Measurements from ENCODE around the gene ZNF445. TPM values are rescaled to one million over a fixed set of nuclear protein-coding genes. Genes with fewer than 3 reads are reported as not detected.

The ZNF445 gene
- total and polyA plus RNA-seq, 9 of the 15 experiments (the other 6 are each of a cell fraction or from before 2014, with no cell fraction given), result 1.2 to 26.9 (median 10.6) TPM

- TF ChIP-seq ZNF277 (CRISPR knock-in tag; IDR thresholded peaks at IDR 0.05; ENCODE audit: borderline replicate concordance), result no peak
- no peak for TF ChIP-seq ZFP1 (CRISPR knock-in tag; IDR thresholded peaks at IDR 0.05)
- TF ChIP-seq MED1 (CRISPR knock-in tag; IDR thresholded peaks at IDR 0.05; ENCODE audit: borderline replicate concordance), result no peak
- TF ChIP-seq CBFA2T2 (conservative IDR thresholded peaks at IDR 0.05), result peak; percentile 95
- TF ChIP-seq POLR2A (conservative IDR thresholded peaks at IDR 0.05), result peak; percentile 98
- TF ChIP-seq ZNF561 (CRISPR knock-in tag; conservative IDR thresholded peaks at IDR 0.05), result no peak
- TF ChIP-seq THRAP3 (IDR thresholded peaks at IDR 0.05; ENCODE audit: borderline replicate concordance), result peak; percentile 74; the same call in 1 of the 2 replicates
- no peak for TF ChIP-seq XRCC4 (IDR thresholded peaks at IDR 0.05; ENCODE audit: extremely low read depth, insufficient read depth, insufficient read length)
- TF ChIP-seq MEF2A (IDR thresholded peaks at IDR 0.05; ENCODE audit: control insufficient read depth, low read depth, low read length), result peak; percentile 68
- no peak for TF ChIP-seq ILK (tag; IDR thresholded peaks at IDR 0.05; ENCODE audit: borderline replicate concordance, low read depth)
- peak; percentile 69 for TF ChIP-seq RBBP5 (IDR thresholded peaks at IDR 0.05; ENCODE audit: borderline replicate concordance, insufficient read depth, low read length, poor library complexity, severe bottlenecking)
- peak; percentile 99 for TF ChIP-seq SMARCA4 (IDR thresholded peaks at IDR 0.05)
- no peak for TF ChIP-seq ZNF3 (CRISPR knock-in tag; IDR thresholded peaks at IDR 0.05)
- TF ChIP-seq ELF1 (tag; IDR thresholded peaks at IDR 0.05), result peak; percentile 88
- no peak for TF ChIP-seq ZNF280B (CRISPR knock-in tag; IDR thresholded peaks at IDR 0.05)
- peak; percentile 91 for TF ChIP-seq VEZF1 (CRISPR knock-in tag; IDR thresholded peaks at IDR 0.05)
- peak; percentile 53 for TF ChIP-seq PHF8 (IDR thresholded peaks at IDR 0.05; ENCODE audit: borderline replicate concordance, low read length)
- TF ChIP-seq SRSF9 (IDR thresholded peaks at IDR 0.05; ENCODE audit: borderline replicate concordance, low read depth, low read length), result no peak
- TF ChIP-seq MTF1 (CRISPR knock-in tag; IDR thresholded peaks at IDR 0.05; ENCODE audit: borderline replicate concordance), result no peak
- no peak for TF ChIP-seq ZFP91 (CRISPR knock-in tag; IDR thresholded peaks at IDR 0.05)
- no peak for TF ChIP-seq HNRNPUL1 (IDR thresholded peaks at IDR 0.05; ENCODE audit: low read length)
- peak; percentile 99 for TF ChIP-seq ARID1B (IDR thresholded peaks at IDR 0.05)
- no peak for TF ChIP-seq SRSF7 (optimal IDR thresholded peaks at IDR 0.05; ENCODE audit: low read depth, low read length)
Observed at GRCh38 chr3:44439499-44440295, 37.8 kb downstream of the ZNF445 start (continued).

All from K562 (cell line).